Skin of body (tissue), 3 donors: ENCODE data around the gene GREM2. TPM values are rescaled to one million over a fixed set of nuclear protein-coding genes. Genes with fewer than 3 reads are reported as not detected.

ENCODE experiments used
- DNase-seq: peaks from one replicate; lab custom pipeline; 2025; lab: John Stamatoyannopoulos, UW
- small RNA-seq: library from RNA; depleted of rRNA; stranded (forward); fragments of <200 nt; gene quantifications from one replicate; pipeline ENCODE3, GENCODE V24; 2014; ENCODE audit warnings: low replicate concordance
- total RNA-seq: library from RNA; depleted of rRNA; stranded (reverse); fragments of >200 nt; gene quantifications from one replicate; pipeline ENCODE4 v1.2.3, GENCODE V29; 2014

Gene GREM2
- total RNA-seq, 1 donor from 2014 or later: 5.6 TPM

- DNase-seq: no peak
Observed at GRCh38 chr1:240457203-240457602, 154.8 kb downstream of the GREM2 start.

GRCh38 chr1:240455228-240455821 lies 156.6 kb downstream of the GREM2 start:
- no peak for DNase-seq

DNA sequence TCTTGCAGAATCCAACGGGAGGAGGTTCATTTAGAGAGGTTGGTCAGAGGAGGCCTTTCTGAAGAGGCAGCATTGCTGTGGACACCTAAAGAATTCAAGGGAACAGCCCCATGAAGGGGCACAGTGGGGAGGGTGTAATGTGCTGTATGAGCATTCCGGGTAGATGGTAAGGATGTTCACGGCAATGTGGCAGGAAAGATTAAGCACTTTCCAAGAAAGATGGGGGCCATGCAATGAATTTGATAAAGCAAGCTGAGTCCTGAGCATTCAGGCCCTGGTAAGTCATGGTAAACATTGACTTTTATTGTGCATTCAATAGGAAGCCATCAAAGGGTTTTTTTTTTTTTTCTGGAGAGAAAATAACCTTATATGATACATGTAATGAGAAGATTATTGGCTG lies 166.6 kb downstream of the GREM2 start:
- no peak for DNase-seq

GRCh38 chr1:240441669-240442068 lies 170.3 kb downstream of the GREM2 start:
- DNase-seq: no peak

Small RNA genes within 50 kb of the gene (small RNA-seq; reads per million reads assigned to genes)
- not detected for gene RNU5F-8P
